HG03066 (cell line): ENCODE measurements around the gene NDUFS8.

Experiments
- ATAC-seq: cut with Tn5 transposase; IDR thresholded peaks from one replicate; pipeline ENCODE4 v1.9.1; 2021; ENCODE audit warnings: low read depth; ENCODE audit not compliant: unreplicated experiment

NDUFS8 gene

GRCh38 chr11:68002938-68003845 is 27.3 kb upstream of the NDUFS8 start:
- peak; percentile 44 for ATAC-seq

GRCh38 chr11:68003846-68004550 is 26.5 kb upstream of the NDUFS8 start, which contains the start of gene UNC93B1:
Gene UNC93B1 (minus strand): TSS chr11:68004097. CDS start chr11:68004043, 54 bp downstream.
- ATAC-seq, result peak; percentile 59

GRCh38 chr11:68004551-68005335 is 25.7 kb upstream of the NDUFS8 start:
- ATAC-seq, result no peak

- no peak for ATAC-seq
These were observed 23.8 kb upstream of the NDUFS8 start for GRCh38 chr11:68006606-68007166.

- no peak for ATAC-seq
These were observed 22.7 kb upstream of the NDUFS8 start for GRCh38 chr11:68007498-68008380.

GRCh38 chr11:68008381-68009337 is 21.8 kb upstream of the NDUFS8 start:
- ATAC-seq, result no peak

- ATAC-seq, result no peak
These were observed 20.9 kb upstream of the NDUFS8 start for GRCh38 chr11:68009391-68010089.

GRCh38 chr11:68010090-68011041 is 20.1 kb upstream of the NDUFS8 start, which contains the start of gene ALDH3B1:
Gene ALDH3B1 (plus strand): TSS chr11:68010327. CDS start chr11:68015298, 4,971 bp downstream.
- ATAC-seq, result no peak

- ATAC-seq, result no peak
These were observed 19.2 kb upstream of the NDUFS8 start for GRCh38 chr11:68011051-68011943.

- no peak for ATAC-seq
These were observed 18.2 kb upstream of the NDUFS8 start for GRCh38 chr11:68012044-68012842.

GRCh38 chr11:68012843-68013610 is 17.5 kb upstream of the NDUFS8 start:
- ATAC-seq, result no peak

GRCh38 chr11:68013611-68014156 is 16.8 kb upstream of the NDUFS8 start:
- ATAC-seq, result no peak

GRCh38 chr11:68014157-68014946 is 16.1 kb upstream of the NDUFS8 start:
- no peak for ATAC-seq
